Fibroblast of skin of left biceps (primary cell): ENCODE results near the gene RTBDN.
"Not testable (repeated sequence)": the region's sequence is repeated elsewhere in the genome, so short reads cannot be mapped to it uniquely, and the experiment has no call there.

ENCODE experiments used
- DNase-seq, 2 experiments: peaks; one replicate each; pipeline ENCODE4 v3.0.0-alpha.2; 2013; ENCODE audit warnings: low read depth in 2 of 2

RTBDN gene

DNA sequence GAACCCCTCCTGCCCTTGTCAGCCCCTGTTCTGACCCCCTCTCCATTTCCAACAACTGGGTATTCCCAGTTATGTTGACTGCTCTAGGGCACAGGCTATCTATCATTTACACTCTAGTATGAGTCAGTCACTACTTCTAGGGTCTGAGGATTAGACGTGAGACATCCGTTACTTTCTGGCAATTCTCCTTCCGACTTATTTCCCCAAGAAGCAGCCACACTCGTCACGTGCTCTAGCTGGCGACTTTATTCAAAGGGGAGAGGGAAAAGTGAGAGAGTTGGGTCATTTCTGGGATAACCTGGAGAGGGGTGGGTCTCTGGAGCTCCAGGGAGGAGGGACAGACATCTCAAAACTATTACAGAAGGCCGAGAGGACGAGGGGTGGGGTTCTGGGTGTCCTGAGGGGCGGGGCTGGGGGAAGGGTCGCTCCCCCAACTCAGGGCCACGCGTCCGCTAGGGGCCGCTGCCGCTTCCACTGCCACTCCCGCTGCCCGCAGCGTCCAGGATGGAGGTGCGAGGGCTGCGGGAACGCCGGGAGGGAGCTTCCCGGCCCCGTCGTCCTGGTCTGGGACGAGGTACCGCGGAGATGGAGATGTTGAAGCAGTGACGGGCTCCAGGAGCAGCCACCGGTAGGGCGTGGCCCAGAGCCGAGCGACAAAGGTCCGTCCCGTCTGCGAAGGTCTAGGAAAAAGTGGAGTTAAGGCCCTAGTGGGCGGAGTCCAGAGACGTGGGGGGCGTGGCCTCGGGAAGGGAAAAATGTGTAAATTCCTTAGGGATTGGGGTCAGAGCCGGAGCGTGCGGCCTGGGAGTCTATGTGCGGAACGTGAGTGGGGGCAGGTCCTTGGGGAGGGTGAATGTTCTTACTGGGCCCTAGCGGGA, 8.9 kb downstream of the RTBDN start:
- no peak for DNase-seq

GRCh38 chr19:12821761-12822160, 12.6 kb downstream of the RTBDN start:
- no peak for DNase-seq

GRCh38 chr19:12817810-12818209, 16.6 kb downstream of the RTBDN start:
- DNase-seq, result not testable (repeated sequence)

GRCh38 chr19:12817188-12817587, 17.2 kb downstream of the RTBDN start:
- not testable (repeated sequence) for DNase-seq

DNA sequence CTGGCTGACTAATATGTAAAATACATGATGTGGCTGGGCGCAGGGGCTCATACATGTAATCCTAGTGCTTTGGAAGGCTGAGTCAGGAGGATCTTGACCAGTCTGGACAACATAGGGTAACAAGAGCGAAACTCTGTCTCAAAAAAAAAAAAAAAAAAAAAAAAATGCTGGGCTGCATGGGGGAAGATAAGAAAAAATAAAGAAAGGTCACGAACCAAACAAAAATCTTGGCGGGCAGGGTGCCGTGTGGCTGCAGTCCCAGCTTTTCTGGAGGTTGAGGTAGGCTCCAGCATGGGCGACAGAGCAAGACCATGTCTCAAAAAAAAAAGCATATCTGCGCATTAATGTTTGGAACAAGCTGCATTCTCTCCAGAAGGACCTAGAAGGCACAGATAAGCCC, 19.3 kb downstream of the RTBDN start:
- DNase-seq, result no peak

GRCh38 chr19:12806242-12807081, 27.9 kb downstream of the RTBDN start, which contains the start of gene RNASEH2A:
Gene RNASEH2A (plus strand): TSS chr19:12806584. CDS start chr19:12806674, 90 bp downstream.
- DNase-seq, result peak; percentile 60 to 71

DNA sequence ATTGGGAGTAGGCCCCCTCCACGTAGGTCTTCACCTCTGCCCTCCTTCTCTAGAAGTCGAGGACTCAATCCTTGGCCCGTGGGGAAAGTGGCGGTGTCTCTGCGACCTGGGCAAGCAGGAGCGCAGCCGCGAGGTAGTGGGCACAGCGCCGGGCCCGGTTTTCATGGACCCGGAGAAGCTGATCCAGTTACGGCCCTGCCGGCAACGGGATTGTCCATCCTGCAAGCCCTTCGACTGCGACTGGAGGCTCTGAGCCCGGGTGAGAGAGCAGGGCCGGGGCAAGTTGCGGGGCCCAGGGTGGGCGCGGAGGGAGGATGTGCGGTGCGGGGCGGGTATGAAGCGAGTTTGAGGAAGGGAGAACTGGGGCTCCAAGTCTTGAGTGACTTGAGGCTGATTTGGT, 30.3 kb downstream of the RTBDN start:
- DNase-seq, result no peak

DNA sequence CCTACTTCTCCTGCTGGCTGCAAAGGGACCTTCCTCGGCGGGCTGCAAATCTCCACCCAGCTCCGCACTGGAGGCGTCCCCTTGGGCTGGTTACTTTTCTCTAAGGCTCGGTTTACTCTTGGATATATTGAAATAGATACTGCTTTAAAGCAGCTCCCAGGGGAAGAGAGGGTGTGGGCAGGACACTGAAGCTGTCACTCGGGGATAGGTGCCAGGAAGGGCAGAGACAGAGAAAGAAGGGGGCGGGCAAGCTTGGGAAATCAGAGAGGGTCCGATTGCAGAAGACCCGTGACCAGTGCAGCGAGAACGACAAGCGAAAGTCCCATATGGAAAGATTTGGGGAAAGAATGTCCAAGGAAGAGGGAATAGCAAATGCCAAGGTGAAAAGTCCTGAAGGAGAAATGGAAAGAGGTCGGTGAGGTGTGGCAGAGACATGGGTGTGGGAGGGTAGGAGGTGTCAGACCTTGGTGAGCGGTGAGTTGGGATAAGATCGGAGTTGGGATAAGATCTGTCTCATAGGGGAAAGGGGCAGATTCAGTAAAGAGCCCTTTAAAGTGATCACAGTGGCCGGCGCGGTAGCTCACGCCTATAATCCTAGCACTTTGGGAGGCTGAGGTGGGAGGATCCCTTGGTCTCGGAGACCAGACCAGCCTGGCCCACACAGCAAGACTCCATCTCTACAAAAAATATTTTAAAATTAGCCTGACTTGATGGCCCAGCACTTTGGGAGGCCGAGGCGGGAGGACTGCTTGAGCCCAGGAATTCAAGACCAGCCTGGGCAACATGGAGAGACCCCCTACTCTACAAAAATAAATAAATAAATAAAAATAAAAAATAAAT, 31.9 kb downstream of the RTBDN start:
- no peak for DNase-seq

GRCh38 chr19:12801466-12802266, 32.7 kb downstream of the RTBDN start, which contains the start of the genes PRDX2 and THSD8:
Gene PRDX2 (minus strand): TSS chr19:12801800. CDS start chr19:12801261, 539 bp downstream.
Gene THSD8 (plus strand): TSS chr19:12802069. CDS start chr19:12802072, 3 bp downstream.
- no peak for DNase-seq

DNA sequence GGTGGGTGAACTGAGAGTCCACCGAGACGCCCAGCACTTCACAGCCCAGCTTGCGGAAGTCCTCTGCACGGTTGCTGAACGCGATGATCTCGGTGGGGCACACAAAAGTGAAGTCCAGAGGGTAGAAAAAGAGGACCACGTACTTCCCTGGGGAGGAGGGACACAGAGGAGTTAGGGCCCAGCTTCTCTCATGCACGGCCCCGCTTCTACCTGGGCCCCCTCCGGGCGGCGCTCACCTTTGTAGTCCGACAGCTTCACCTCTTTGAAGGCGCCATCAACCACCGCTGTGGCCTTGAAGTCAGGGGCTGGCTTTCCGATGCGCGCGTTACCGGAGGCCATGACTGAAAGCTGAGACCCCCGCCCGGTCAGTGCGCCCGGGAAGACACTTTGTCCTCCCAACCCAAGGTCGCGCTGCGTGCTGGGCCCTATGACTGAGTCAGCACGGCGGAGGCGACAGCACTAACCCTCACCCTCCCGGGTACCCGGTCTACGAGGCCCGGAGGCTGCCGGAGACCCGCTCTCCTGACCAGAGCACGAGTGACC, 33.4 kb downstream of the RTBDN start:
- no peak for DNase-seq

GRCh38 chr19:12800466-12800770, 34.0 kb downstream of the RTBDN start:
- DNase-seq, result no peak

- DNase-seq, result no peak
Measured at GRCh38 chr19:12799742-12800465, 34.5 kb downstream of the RTBDN start.

GRCh38 chr19:12797607-12798006, 36.8 kb downstream of the RTBDN start:
- not testable (repeated sequence) for DNase-seq

DNA sequence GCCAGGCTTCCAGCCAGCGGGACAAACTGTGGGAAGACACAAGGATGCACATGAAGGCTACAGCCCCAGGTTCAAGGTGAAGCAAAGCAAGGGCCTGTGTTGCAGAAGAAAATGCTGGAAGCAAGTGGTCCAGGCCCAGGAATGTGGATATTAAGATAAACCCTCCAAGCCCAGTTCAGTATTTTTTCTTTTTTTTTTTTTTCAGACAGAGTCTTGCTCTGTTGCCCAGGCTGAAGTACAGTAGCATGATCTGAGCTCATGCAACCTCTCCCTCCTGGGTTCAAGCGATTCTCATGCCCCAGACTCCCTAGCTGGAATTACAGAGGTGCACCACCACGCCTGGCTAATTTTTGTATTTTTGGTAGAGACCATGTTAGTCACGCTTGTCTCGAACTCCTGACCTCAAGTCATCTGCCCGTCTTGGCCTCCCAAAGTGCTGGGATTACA, 37.2 kb downstream of the RTBDN start:
- DNase-seq, result no peak

DNA sequence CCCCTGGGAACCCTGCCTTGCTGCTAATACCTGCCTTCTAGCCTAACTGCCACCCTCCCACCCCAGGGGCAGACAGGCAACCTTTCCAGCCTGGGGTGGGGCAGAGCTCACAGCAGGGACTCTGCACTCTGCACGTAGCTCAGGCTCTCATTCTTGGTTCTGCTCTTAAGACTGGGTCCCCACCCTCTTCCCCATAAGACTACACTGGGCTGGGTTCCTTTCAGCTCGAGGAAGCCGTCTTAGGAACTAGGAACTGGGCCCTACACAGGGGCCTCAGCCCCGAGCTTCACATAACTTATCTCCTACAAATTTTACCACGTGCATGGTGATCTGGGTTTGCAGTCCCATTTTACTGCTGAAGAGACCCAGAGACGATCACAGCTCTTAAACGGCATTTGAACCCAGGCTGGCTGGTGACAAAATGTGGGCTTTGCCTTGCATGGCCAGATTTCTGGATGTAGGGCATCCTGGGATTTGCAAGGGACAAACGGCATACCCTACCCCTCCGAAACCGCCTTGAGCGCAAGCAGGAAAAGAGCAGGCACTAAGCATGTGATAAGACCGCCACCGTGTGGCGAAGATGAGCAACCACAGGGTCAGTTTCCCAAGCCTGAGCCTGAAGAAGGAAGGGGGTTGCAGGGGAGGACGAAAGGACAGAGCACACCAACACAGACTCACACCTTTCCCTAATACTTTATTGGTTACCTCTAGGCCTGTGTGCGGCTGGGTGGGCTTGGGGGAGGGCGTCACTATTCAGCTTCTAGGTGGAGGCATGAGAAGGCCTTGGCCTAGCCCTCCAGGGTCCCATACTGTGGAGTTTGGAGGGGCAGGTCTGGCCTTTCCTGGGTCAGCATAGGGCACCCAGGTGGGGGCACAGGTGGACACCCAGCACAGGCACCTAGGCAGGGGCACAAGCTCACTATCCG, 38.0 kb downstream of the RTBDN start:
- no peak for DNase-seq

- DNase-seq, result no peak
Measured at GRCh38 chr19:12794971-12795381, 39.4 kb downstream of the RTBDN start.

DNA sequence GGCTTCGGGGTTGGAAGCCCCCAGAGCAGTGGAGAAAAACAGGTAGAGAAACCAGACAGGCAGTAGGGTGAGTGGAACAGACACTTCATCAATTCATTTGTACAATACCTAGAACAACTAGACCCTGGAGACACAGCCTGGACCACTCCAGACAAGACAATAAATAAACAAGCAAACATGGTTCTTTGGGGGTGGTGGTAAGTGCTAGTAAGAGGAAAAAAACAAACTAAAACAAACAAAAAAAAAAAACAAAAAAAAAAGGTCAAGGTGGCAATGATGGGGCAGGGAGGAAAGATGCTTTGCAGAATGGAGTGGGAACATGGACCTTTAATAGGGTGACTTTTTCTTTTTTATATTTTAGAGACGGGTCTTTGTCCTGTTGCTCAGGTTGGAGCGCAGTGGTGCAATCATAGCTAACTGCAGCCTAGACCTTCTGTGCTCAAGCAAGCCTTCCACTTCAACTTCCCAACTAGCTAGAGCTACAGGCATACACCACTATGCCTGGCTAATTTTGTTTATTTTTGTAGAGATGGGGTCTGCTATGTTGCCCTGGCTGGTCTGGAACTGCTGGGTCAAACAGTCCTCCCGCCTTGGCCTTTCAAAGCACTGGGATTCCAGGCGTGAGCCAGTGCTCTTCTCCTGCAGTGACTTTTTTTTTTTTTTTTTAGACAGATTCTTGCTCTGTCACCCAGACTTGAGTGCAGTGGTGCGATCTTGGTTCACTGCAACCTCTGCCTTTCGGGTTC, 40.0 kb downstream of the RTBDN start:
- no peak for DNase-seq
